Breast epithelium (tissue), 4 donors: ENCODE data around the gene BBOX1. TPM values are rescaled to one million over a fixed set of nuclear protein-coding genes. Genes with fewer than 3 reads are reported as not detected.

ENCODE experiments used
- DNase-seq, 2 donors: peaks; one replicate each; pipeline ENCODE4 v3.0.0-alpha.2; 2019; ENCODE audit warnings: low spot score in 2 of 2
- H3K27ac ChIP-seq, 2 donors: fragments of 200-600 bp; sonication (generic) in 1 of 2; one replicate each; pipeline ENCODE4 v1.5.1; 2016 to 2019; ENCODE audit warnings: mild to moderate bottlenecking in 1 of 2
- H3K27me3 ChIP-seq, 2 donors: fragments of 200-600 bp; sonication (generic) in 1 of 2; one replicate each; pipeline versions ENCODE4 v1.5.1 to v1.6.0; 2017 to 2019; ENCODE audit warnings: control low read depth in 1 of 2, mild to moderate bottlenecking in 1 of 2
- H3K36me3 ChIP-seq: fragments of 200-600 bp; one replicate; pipeline ENCODE4 v1.5.1; 2019
- H3K4me1 ChIP-seq, 2 donors: fragments of 200-600 bp; sonication (generic); one replicate each; pipeline ENCODE4 v1.5.1; 2016 to 2019; ENCODE audit warnings: control low read depth in 1 of 2
- H3K4me3 ChIP-seq, 3 donors: fragments of 200-600 bp; sonication (generic); 1 replicate in 2 of 3; 2 replicates in 1 of 3; pipeline ENCODE4 v1.5.1; 2016 to 2019; ENCODE audit warnings: mild to moderate bottlenecking in 3 of 3, moderate library complexity in 2 of 3
- H3K9me3 ChIP-seq, 2 donors: fragments of 200-600 bp; sonication (generic) in 1 of 2; one replicate each; pipeline ENCODE4 v1.5.1; 2016 to 2019; ENCODE audit warnings: control low read depth in 1 of 2
- CTCF ChIP-seq, 3 donors: fragments of 450-650 bp; IDR thresholded peaks; one replicate each; pipeline ENCODE4 v1.5.1; 2016 to 2017; ENCODE audit warnings: antibody characterized with exemption in 3 of 3, mild to moderate bottlenecking in 3 of 3, moderate library complexity in 3 of 3
- POLR2A ChIP-seq: fragments of 450-650 bp; IDR thresholded peaks from one replicate; pipeline ENCODE4 v1.6.1; 2016; ENCODE audit warnings: antibody characterized with exemption, mild to moderate bottlenecking, moderate library complexity
- POLR2AphosphoS5 ChIP-seq, 3 donors: sonication (generic); formaldehyde crosslinking; IDR thresholded peaks; one replicate each; pipeline ENCODE4 v1.6.1; 2017; ENCODE audit warnings: antibody characterized with exemption in 3 of 3
- intact Hi-C: fragments of 100-400 bp; cut with DNase I; formaldehyde crosslinking; loops from one replicate; pipeline ENCODE4 v1.15.1; 2023; ENCODE audit warnings: low total_unique reads
- total RNA-seq, 3 donors: library from RNA; depleted of rRNA; stranded (reverse); fragments of >200 nt; gene quantifications; one replicate each; pipeline ENCODE4 v1.1.0, GENCODE V29; 2016

BBOX1 gene
- total RNA-seq, 3 donors from 2014 or later: 14.4 to 61.0 TPM; not detected in 1

- H3K4me3 ChIP-seq: no peak overlapping the region
- H3K27me3 ChIP-seq: no peaks in the 10 kb centered on the region
- DNase-seq: no peak
- no peaks in the 10 kb centered on the region for H3K9me3 ChIP-seq
- intact Hi-C loops: no loop called here
- peak overlapping the region in 1 of 2 donors; percentile 18 for H3K27ac ChIP-seq
- peaks cover 0 to 3% of the 10 kb centered on the region in 2 donors for H3K4me1 ChIP-seq
- TF ChIP-seq POLR2AphosphoS5 (IDR thresholded peaks at IDR 0.05) (no peak), POLR2A (no peak), CTCF (IDR thresholded peaks at IDR 0.05) (no peak)
- H3K36me3 ChIP-seq: no peaks in the 10 kb centered on the region
These were observed 42.6 kb downstream of the BBOX1 start for GRCh38 chr11:27083241-27083640.

GRCh38 chr11:27083782-27084181, 43.2 kb downstream of the BBOX1 start:
- Histone ChIP-seq H3K27me3 (no peaks in the 10 kb centered on the region), H3K27ac (peak overlapping the region; percentile 40 to 45), H3K9me3 (no peaks in the 10 kb centered on the region), H3K36me3 (no peaks in the 10 kb centered on the region), H3K4me1 (peaks cover 0 to 3% of the 10 kb centered on the region in 2 donors), H3K4me3 (no peak overlapping the region)
- intact Hi-C loops: no loop called here
- TF ChIP-seq POLR2AphosphoS5 (IDR thresholded peaks at IDR 0.05) (no peak), POLR2A (no peak), CTCF (IDR thresholded peaks at IDR 0.05) (no peak)
- DNase-seq: no peak

DNA sequence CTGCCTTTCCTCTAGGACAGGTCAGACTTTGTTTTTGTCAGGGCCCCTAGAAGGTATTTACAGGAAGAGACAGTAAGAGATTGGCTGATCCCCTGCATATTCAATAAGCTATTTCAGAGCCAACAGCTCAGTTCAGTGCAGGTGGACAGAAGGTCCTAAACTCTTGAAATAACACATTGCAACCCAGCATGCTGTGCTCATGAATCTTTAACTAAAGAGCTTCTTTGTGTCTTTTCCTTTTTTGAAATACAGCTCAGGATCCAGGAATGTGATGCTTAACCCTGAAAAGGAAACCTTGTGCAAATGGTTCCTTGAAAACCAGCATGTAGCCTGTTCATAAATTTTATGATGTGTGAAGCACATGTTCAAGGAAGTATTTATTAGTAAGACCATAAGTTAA, 43.9 kb downstream of the BBOX1 start:
- H3K27ac ChIP-seq: peak overlapping the region; percentile 40 to 45
- TF ChIP-seq POLR2A: no peak
- TF ChIP-seq CTCF (IDR thresholded peaks at IDR 0.05): no peak
- TF ChIP-seq POLR2AphosphoS5 (IDR thresholded peaks at IDR 0.05): no peak
- no peaks in the 10 kb centered on the region for H3K27me3 ChIP-seq
- H3K4me1 ChIP-seq: peaks cover 0 to 3% of the 10 kb centered on the region in 2 donors
- no peaks in the 10 kb centered on the region for H3K9me3 ChIP-seq
- no peak for DNase-seq
- H3K36me3 ChIP-seq: no peaks in the 10 kb centered on the region
- intact Hi-C loops: no loop called here
- no peak overlapping the region for H3K4me3 ChIP-seq

GRCh38 chr11:27085111-27085510, 44.5 kb downstream of the BBOX1 start:
- Histone ChIP-seq H3K36me3 (no peaks in the 10 kb centered on the region), H3K27me3 (no peaks in the 10 kb centered on the region), H3K27ac (peak overlapping the region; percentile 9 to 40), H3K9me3 (no peaks in the 10 kb centered on the region), H3K4me3 (no peak overlapping the region), H3K4me1 (peaks cover 0 to 3% of the 10 kb centered on the region in 2 donors)
- DNase-seq: no peak
- intact Hi-C loops: no loop called here
- TF ChIP-seq POLR2AphosphoS5 (IDR thresholded peaks at IDR 0.05) (no peak), POLR2A (no peak), CTCF (IDR thresholded peaks at IDR 0.05) (no peak)

DNA sequence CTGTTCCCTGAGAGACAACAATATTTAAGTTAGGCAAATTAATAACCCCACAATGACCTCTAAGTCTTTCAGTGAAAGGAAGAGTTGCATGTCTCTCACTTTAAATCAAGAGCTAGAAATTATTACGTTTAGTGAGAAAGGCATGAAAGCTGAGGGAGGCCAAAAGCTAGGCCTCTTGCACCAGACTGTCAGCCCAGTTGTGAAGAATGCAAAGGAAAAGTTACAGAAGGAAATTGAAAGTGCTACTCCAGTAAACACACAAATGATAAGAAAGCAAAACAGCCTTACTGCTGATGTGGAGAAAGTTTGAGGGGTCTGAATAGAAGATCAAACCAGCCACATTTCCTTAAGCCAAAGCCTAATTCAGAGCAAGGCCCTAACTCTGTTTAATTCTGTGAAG, 45.0 kb downstream of the BBOX1 start:
- TF ChIP-seq POLR2AphosphoS5 (IDR thresholded peaks at IDR 0.05) (no peak), CTCF (IDR thresholded peaks at IDR 0.05) (no peak), POLR2A (no peak)
- Histone ChIP-seq H3K27ac (peak overlapping the region in 1 of 2 donors; percentile 9), H3K4me3 (no peak overlapping the region), H3K4me1 (peaks cover 0 to 3% of the 10 kb centered on the region in 2 donors), H3K27me3 (no peaks in the 10 kb centered on the region), H3K36me3 (no peaks in the 10 kb centered on the region), H3K9me3 (peaks cover 0 to 3% of the 10 kb centered on the region in 2 donors)
- intact Hi-C loops: no loop called here
- DNase-seq: no peak
